Caco-2 (cell line): ENCODE measurements around the gene RPL9. TPM values are rescaled to one million over a fixed set of nuclear protein-coding genes. Genes with fewer than 3 reads are reported as not detected.

Experiments used
- BruUV-seq: library from RNA; stranded (reverse); fragments of 400-500 nt; replicated peaks from 2 replicates; lab custom pipeline; 2021; lab: Mats Ljungman, UMichigan
- CTCF ChIA-PET: fragments of 300-600 bp; sonication (Branson Sonifier 250); formaldehyde crosslinking; loops from one replicate; lab custom pipeline; 2022; ENCODE audit warnings: antibody characterized with exemption; lab: Charles Lee
- POLR2A ChIA-PET: fragments of 300-600 bp; sonication (Branson Sonifier 250); formaldehyde crosslinking; loops from one replicate; lab custom pipeline; 2022; ENCODE audit warnings: antibody characterized with exemption; lab: Charles Lee
- DNase-seq, 2 experiments: peaks; one replicate each; pipeline versions ENCODE4 v3.0.0 to v3.0.0-alpha.2; 2020 to 2022
- H3K27me3 ChIP-seq: replicated peaks from 2 replicates; pipeline ENCODE4 v1.6.0; 2011; ENCODE audit warnings: low read length; ENCODE audit not compliant: control insufficient read depth, insufficient read depth
- H3K36me3 ChIP-seq: 2 replicates; pipeline ENCODE4 v1.5.1; 2011; ENCODE audit warnings: low read length; ENCODE audit not compliant: control insufficient read depth, insufficient read depth
- H3K4me1 ChIP-seq: fragments of 250-450 bp; sonication (Bioruptor Pico); 2 replicates; pipeline ENCODE4 v1.5.1; 2020; ENCODE audit warnings: mild to moderate bottlenecking
- H3K4me3 ChIP-seq: 2 replicates; pipeline ENCODE4 v1.5.1; 2011; ENCODE audit warnings: low read depth, mild to moderate bottlenecking, control low read depth, low read length
- H3K9me3 ChIP-seq: fragments of 250-450 bp; sonication (Bioruptor Pico); 2 replicates; pipeline ENCODE4 v1.5.1; 2020; ENCODE audit warnings: mild to moderate bottlenecking, moderate library complexity
- H3K27ac Mint-ChIP-seq: one replicate; pipeline ENCODE4 v1.8.0; 2022; ENCODE audit warnings: mixed read lengths; ENCODE audit not compliant: unreplicated experiment
- H3K27me3 Mint-ChIP-seq: one replicate; pipeline ENCODE4 v1.8.0; 2022; ENCODE audit warnings: mixed read lengths; ENCODE audit not compliant: insufficient read depth, unreplicated experiment
- H3K36me3 Mint-ChIP-seq: one replicate; pipeline ENCODE4 v1.8.0; 2022; ENCODE audit warnings: mild to moderate bottlenecking, mixed read lengths; ENCODE audit not compliant: insufficient read depth, unreplicated experiment
- H3K4me1 Mint-ChIP-seq: one replicate; pipeline ENCODE4 v1.8.0; 2022; ENCODE audit warnings: low read depth, mixed read lengths; ENCODE audit not compliant: unreplicated experiment
- H3K4me3 Mint-ChIP-seq: one replicate; pipeline ENCODE4 v1.8.0; 2022; ENCODE audit warnings: mild to moderate bottlenecking, moderate library complexity, mixed read lengths; ENCODE audit not compliant: unreplicated experiment
- H3K9me3 Mint-ChIP-seq: one replicate; pipeline ENCODE4 v1.8.0; 2022; ENCODE audit warnings: mixed read lengths; ENCODE audit not compliant: unreplicated experiment
- CTCF ChIP-seq, 2 experiments: fragments of 200-600 bp in 1 of 2; IDR thresholded peaks; 1 replicate in 1 of 2; 2 replicates in 1 of 2; pipeline versions ENCODE4 v1.5.1 to v1.8.0; 2011 to 2022; ENCODE audit warnings: antibody characterized with exemption in 1 of 2, control low read depth in 1 of 2, inconsistent platforms in 1 of 2, low read depth in 1 of 2, low read length in 1 of 2, mild to moderate bottlenecking in 1 of 2, moderate library complexity in 1 of 2; ENCODE audit not compliant: insufficient read depth in 1 of 2, severe bottlenecking in 1 of 2, unreplicated experiment in 1 of 2
- intact Hi-C: fragments of 100-400 bp; cut with micrococcal nuclease; formaldehyde crosslinking; loops from one replicate; pipeline ENCODE4 v1.10.0; 2022; ENCODE audit not compliant: unreplicated experiment
- total RNA-seq: library from RNA; stranded (reverse); gene quantifications from 2 replicates; pipeline ENCODE4 v1.2.3, GENCODE V29; 2022

Gene RPL9
- total RNA-seq, 1 experiment from 2014 or later = 976 TPM

GRCh38 chr4:39495446-39496213, 36.9 kb upstream of the RPL9 start:
- no peaks in the 10 kb centered on the region for H3K4me1 Mint-ChIP-seq
- peaks cover 9% of the 10 kb centered on the region for H3K4me1 ChIP-seq
- TF ChIP-seq CTCF (IDR thresholded peaks at IDR 0.05; ENCODE audit: insufficient read depth in 1 of 2, low read depth in 1 of 2, low read length in 1 of 2, severe bottlenecking in 1 of 2, unreplicated experiment in 1 of 2) = no peak
- H3K27me3 Mint-ChIP-seq = no peaks in the 10 kb centered on the region
- ChIA-PET POLR2A (no interaction called here), CTCF (no interaction called here)
- H3K9me3 ChIP-seq = no peaks in the 10 kb centered on the region
- H3K27me3 ChIP-seq = no peaks in the 10 kb centered on the region
- no peak overlapping the region for H3K4me3 ChIP-seq
- no peak for DNase-seq
- intact Hi-C loops = loop anchor here (2.0 kb wide), 1 partner anchor 27 kb away; no protein-coding TSS in a partner anchor
- no peaks in the 10 kb centered on the region for H3K36me3 ChIP-seq
- no peaks in the 10 kb centered on the region for H3K9me3 Mint-ChIP-seq
- BruUV-seq = no TSS peak
- no peak overlapping the region for H3K27ac Mint-ChIP-seq
- no peak overlapping the region for H3K4me3 Mint-ChIP-seq
- peaks cover 46% of the 10 kb centered on the region for H3K36me3 Mint-ChIP-seq

- Histone ChIP-seq H3K27me3 (no peaks in the 10 kb centered on the region), H3K36me3 (no peaks in the 10 kb centered on the region), H3K4me3 (no peak overlapping the region), H3K9me3 (no peaks in the 10 kb centered on the region), H3K4me1 (peaks cover 9% of the 10 kb centered on the region)
- BruUV-seq = no TSS peak
- H3K4me3 Mint-ChIP-seq = no peak overlapping the region
- H3K9me3 Mint-ChIP-seq = no peaks in the 10 kb centered on the region
- no peak overlapping the region for H3K27ac Mint-ChIP-seq
- intact Hi-C loops = loop anchor here (2.0 kb wide), 1 partner anchor 26 kb away; no protein-coding TSS in a partner anchor
- POLR2A ChIA-PET = no interaction called here
- peaks cover 33% of the 10 kb centered on the region for H3K36me3 Mint-ChIP-seq
- CTCF ChIA-PET = no interaction called here
- TF ChIP-seq CTCF (IDR thresholded peaks at IDR 0.05; ENCODE audit: insufficient read depth in 1 of 2, low read depth in 1 of 2, low read length in 1 of 2, severe bottlenecking in 1 of 2, unreplicated experiment in 1 of 2) = no peak
- no peaks in the 10 kb centered on the region for H3K27me3 Mint-ChIP-seq
- no peaks in the 10 kb centered on the region for H3K4me1 Mint-ChIP-seq
- DNase-seq = peak; percentile 30 to 57
Observed at GRCh38 chr4:39494354-39494753, 35.6 kb upstream of the RPL9 start.

- H3K27me3 Mint-ChIP-seq = no peaks in the 10 kb centered on the region
- CTCF ChIA-PET = interaction anchor here (0.7 kb wide), 1 partner anchor 24 kb away, joined by 3 read pairs; no protein-coding TSS in a partner anchor
- no peak for TF ChIP-seq CTCF (IDR thresholded peaks at IDR 0.05; ENCODE audit: insufficient read depth in 1 of 2, low read depth in 1 of 2, low read length in 1 of 2, severe bottlenecking in 1 of 2, unreplicated experiment in 1 of 2)
- H3K9me3 Mint-ChIP-seq = peaks cover 14% of the 10 kb centered on the region
- no peak for DNase-seq
- H3K4me1 Mint-ChIP-seq = no peaks in the 10 kb centered on the region
- no peaks in the 10 kb centered on the region for H3K36me3 ChIP-seq
- BruUV-seq = no TSS peak
- no peaks in the 10 kb centered on the region for H3K9me3 ChIP-seq
- H3K27ac Mint-ChIP-seq = no peak overlapping the region
- peaks cover 2% of the 10 kb centered on the region for H3K36me3 Mint-ChIP-seq
- POLR2A ChIA-PET = no interaction called here
- intact Hi-C loops = no loop called here
- peaks cover 18% of the 10 kb centered on the region for H3K4me1 ChIP-seq
- H3K27me3 ChIP-seq = no peaks in the 10 kb centered on the region
- H3K4me3 Mint-ChIP-seq = no peak overlapping the region
- H3K4me3 ChIP-seq = no peak overlapping the region
Observed at GRCh38 chr4:39490322-39490721, 31.6 kb upstream of the RPL9 start.
